A549 treated with dexamethasone at 1 μM for 4 hours (cell line): ENCODE measurements around the gene PIN1. TPM values are rescaled to one million over a fixed set of nuclear protein-coding genes. Genes with fewer than 3 reads are reported as not detected.

Experiments used
- total RNA-seq: library from RNA; stranded (reverse); fragments of 200-300 nt; extraction: Qiagen RNA extraction; gene quantifications from 5 replicates; pipeline ENCODE4 v1.2.3, GENCODE V29; 2022

The PIN1 gene
- total RNA-seq: 54.0 to 74.6 TPM (median 72.3 TPM) in 5 replicates

DNA sequence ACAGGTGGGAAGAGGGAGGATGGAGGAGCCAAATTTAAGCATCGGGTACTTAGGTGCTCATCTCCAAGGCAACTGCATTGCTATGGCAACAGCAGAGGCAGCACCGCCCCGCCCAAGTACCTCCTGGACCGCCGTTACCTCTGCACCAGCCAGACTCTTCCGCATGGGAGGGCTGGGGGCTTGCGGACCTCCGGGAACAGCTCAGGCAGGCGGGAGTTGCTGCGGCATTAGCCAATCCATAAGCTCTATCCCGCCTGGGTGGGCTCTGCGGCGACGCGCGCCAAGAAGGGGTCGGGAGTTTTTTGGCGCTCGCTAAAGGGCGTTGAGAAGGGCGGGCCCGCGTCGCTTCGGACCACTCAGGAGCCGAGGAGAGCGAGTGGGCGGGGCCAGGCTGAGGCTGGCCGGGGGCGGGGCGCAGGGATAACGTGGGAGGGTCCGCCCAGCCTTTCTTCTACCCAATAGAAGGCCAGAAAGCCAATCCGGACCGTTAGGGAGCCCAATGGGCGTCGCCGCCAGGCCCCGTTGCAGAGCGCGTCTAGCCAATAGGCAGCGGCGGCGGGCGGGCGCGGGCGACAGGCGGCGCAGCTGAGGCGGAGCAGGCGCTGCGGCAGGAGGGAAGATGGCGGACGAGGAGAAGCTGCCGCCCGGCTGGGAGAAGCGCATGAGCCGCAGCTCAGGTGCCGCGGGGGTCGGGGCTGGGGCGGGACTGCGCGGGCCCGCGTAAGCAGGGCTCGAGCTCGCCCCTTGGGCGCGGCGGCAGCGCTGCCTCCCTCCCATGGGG lies at the start of gene PIN1:
PIN1 (plus strand) TSS at position 593 of the 781 bp plus-strand sequence; CDS start at position 620, 27 bp downstream.

DNA sequence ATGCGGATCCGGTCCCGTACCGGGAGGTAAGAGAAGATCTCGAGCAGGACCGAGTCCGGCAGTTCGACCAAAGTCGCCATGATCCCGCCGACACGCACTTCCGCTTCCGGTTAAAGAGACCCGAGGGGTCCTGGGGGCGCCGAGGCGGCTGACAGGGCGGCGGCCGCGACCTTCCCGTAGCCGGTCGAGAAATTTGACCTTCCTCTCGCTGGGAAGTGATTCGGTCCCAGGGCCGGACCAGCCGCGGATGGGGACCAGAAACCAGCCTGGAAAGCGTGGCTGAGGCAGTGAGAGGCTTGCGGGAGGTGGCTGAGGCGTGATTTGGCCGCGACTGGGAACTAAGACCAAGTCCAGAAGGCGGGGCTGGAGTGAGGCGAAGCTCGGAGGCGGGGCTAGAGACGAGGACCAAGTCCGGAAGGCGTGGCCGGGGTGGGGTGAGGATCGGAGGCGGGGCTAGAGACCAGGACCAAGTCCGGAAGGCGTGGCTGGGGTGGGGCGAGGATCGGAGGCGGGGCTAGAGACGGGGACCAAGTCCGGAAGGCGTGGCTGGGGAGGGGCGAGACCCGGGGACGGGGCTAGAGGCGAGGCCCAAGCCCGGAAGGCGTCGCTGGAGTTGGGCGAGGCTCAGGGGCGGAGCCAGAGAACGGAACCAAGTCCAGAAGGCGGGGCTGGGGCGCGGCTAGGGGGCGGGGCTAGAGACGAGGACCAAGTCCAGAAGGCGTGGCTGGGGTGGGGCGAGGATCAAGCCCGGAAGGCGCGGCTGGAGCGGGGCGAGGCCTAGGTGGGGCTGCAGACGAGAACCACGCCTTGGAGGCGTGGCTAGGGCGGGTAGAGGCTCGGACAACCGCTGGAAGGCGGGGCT lies 16.2 kb upstream of the PIN1 start, which contains the start of gene FBXL12:
FBXL12 (minus strand) TSS at position 346 of the 862 bp plus-strand sequence; CDS start at position 80, 266 bp downstream.

DNA sequence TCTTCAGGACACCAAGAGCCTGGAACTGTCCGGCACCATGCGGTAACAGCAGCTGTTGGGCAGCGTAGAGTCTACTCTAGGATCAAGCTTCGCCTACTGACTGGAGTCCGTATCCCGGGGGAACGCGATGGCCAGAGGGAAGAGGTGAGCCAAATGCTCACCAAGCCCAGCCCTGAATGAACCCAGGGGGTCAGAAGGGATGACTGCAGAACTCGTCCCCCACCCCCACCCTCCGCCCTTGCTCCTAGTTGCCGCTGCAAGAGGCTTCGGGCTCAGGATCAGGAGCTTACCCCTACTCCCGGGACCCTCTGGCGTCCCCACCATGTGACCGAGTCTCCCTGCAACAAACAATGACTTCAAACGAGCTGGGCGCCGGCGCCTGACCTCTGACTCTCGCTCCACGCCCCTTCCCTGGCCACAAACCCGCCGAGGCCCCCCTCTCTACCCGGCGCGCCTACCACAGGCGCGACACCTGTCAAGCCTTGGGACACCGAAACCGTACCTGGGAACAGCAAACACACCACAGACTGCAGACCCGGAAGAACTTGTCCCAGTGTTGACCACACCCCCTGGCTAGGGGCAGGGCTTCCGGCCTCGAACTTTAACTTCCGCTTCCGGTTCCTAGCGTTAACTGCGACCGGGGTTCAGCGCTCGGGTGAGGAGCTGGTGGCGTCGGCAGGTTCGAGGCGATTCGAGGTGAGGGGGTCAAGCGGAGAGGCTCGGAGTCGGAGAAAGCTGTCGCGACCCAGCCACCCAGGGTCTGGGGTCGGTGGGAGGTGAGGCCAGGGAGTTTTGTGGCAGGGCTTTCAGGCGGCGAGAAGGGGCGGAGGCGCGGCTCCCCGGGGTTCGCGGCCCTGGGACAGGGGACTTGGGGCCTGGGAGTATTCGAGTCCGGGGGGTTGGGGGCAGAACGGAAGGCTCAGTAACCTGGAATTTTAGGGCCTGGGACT lies 7.6 kb upstream of the PIN1 start, which contains the start of gene UBL5:
UBL5 (plus strand) TSS at position 630 of the 950 bp plus-strand sequence. CDS start 420 bp downstream, outside the sequence.

Other genes starting within 250 kb of the PIN1 start
- gene ZNF561, start 214.1 kb upstream of the PIN1 start, total RNA-seq: 7.9 to 12.9 TPM (median 9.1 TPM) in 5 replicates
- gene ZNF562, start 160.2 kb upstream of the PIN1 start, total RNA-seq: 5.6 to 7.8 TPM (median 6.3 TPM) in 5 replicates
- gene ZNF846, start 66.6 kb upstream of the PIN1 start, total RNA-seq: 0.54 to 0.91 TPM (median 0.84 TPM) in 5 replicates
- gene FBXL12, start 16.2 kb upstream of the PIN1 start, total RNA-seq: 12.9 to 14.1 TPM (median 13.4 TPM) in 5 replicates
- 369 to 496 TPM (median 381 TPM) in 5 replicates for gene UBL5, start 7.4 kb upstream of the PIN1 start, total RNA-seq
- gene OLFM2, start 101.2 kb downstream of the PIN1 start, total RNA-seq: 7.8 to 11.7 TPM (median 10.4 TPM) in 5 replicates
- 2.4 to 3.8 TPM (median 3.0 TPM) in 5 replicates for gene COL5A3, start 175.2 kb downstream of the PIN1 start, total RNA-seq
- 0.18 to 0.42 TPM (median 0.27 TPM) in 5 replicates for gene RDH8, start 178.2 kb downstream of the PIN1 start, total RNA-seq